ENCODE measurements around the gene ECHDC1.
A peak's percentile ranks its signal among the peaks of the same experiment; 100 is the strongest.
"Not testable (repeated sequence)": the region's sequence is repeated elsewhere in the genome, so short reads cannot be mapped to it uniquely, and the experiment has no call there.

Gene ECHDC1

GRCh38 chr6:127342946-127343808, at the start of gene ECHDC1:
Gene ECHDC1, minus strand, starts transcription at chr6:127343609. Its CDS starts 12,581 bp downstream, at chr6:127331028.
- peak; percentile 33 for DNase-seq (ENCODE audit: low read depth)

GRCh38 chr6:127392301-127392700, 48.9 kb upstream of the ECHDC1 start:
- no peak for DNase-seq (ENCODE audit: low read depth)
- no peak overlapping the region for H3K4me3 ChIP-seq (ENCODE audit: low read depth, low read length)

More at GRCh38 chr6:127342946-127343808, at the start of gene ECHDC1:
- peak within 1 kb of the TSS; percentile 87 for H3K4me3 ChIP-seq (ENCODE audit: low read depth, low read length)

- no peak overlapping the region for H3K4me3 ChIP-seq (ENCODE audit: low read depth, low read length)
- DNase-seq (ENCODE audit: low read depth) = no peak
Observed at GRCh38 chr6:127391094-127391953, 47.9 kb upstream of the ECHDC1 start.

GRCh38 chr6:127389706-127390105, 46.3 kb upstream of the ECHDC1 start:
- no peak overlapping the region for H3K4me3 ChIP-seq (ENCODE audit: low read depth, low read length)
- no peak for DNase-seq (ENCODE audit: low read depth)

GRCh38 chr6:127385668-127386430, 42.4 kb upstream of the ECHDC1 start:
- H3K4me3 ChIP-seq (ENCODE audit: low read depth, low read length) = no peak overlapping the region
- no peak for DNase-seq (ENCODE audit: low read depth)

GRCh38 chr6:127384848-127385247, 41.4 kb upstream of the ECHDC1 start:
- not testable (repeated sequence) for DNase-seq (ENCODE audit: low read depth); H3K4me3 ChIP-seq (ENCODE audit: low read depth, low read length)

GRCh38 chr6:127383988-127384387, 40.6 kb upstream of the ECHDC1 start:
- peak; percentile 83 for DNase-seq (ENCODE audit: low read depth)
- no peak overlapping the region for H3K4me3 ChIP-seq (ENCODE audit: low read depth, low read length)

- DNase-seq (ENCODE audit: low read depth) = no peak
- H3K4me3 ChIP-seq (ENCODE audit: low read depth, low read length) = no peak overlapping the region
Observed at GRCh38 chr6:127382413-127382812, 39.0 kb upstream of the ECHDC1 start.

GRCh38 chr6:127381384-127381783, 38.0 kb upstream of the ECHDC1 start:
- no peak overlapping the region for H3K4me3 ChIP-seq (ENCODE audit: low read depth, low read length)
- no peak for DNase-seq (ENCODE audit: low read depth)

GRCh38 chr6:127376685-127377084, 33.3 kb upstream of the ECHDC1 start:
- peak; percentile 54 for DNase-seq (ENCODE audit: low read depth)
- no peak overlapping the region for H3K4me3 ChIP-seq (ENCODE audit: low read depth, low read length)

- H3K4me3 ChIP-seq (ENCODE audit: low read depth, low read length) = no peak overlapping the region
- no peak for DNase-seq (ENCODE audit: low read depth)
Observed at GRCh38 chr6:127367023-127367375, 23.6 kb upstream of the ECHDC1 start.

GRCh38 chr6:127366282-127367022, 23.0 kb upstream of the ECHDC1 start:
- peak; percentile 88 for DNase-seq (ENCODE audit: low read depth)
- no peak overlapping the region for H3K4me3 ChIP-seq (ENCODE audit: low read depth, low read length)

GRCh38 chr6:127365874-127366273, 22.5 kb upstream of the ECHDC1 start:
- no peak overlapping the region for H3K4me3 ChIP-seq (ENCODE audit: low read depth, low read length)

GRCh38 chr6:127352524-127352923, 9.1 kb upstream of the ECHDC1 start:
- H3K4me3 ChIP-seq (ENCODE audit: low read depth, low read length) = no peak overlapping the region
- no peak for DNase-seq (ENCODE audit: low read depth)

More at GRCh38 chr6:127365874-127366273, 22.5 kb upstream of the ECHDC1 start:
- DNase-seq (ENCODE audit: low read depth) = no peak

- H3K4me3 ChIP-seq (ENCODE audit: low read depth, low read length) = no peak overlapping the region
- no peak for DNase-seq (ENCODE audit: low read depth)
Observed at GRCh38 chr6:127349980-127350379, 6.6 kb upstream of the ECHDC1 start.

- no peak overlapping the region for H3K4me3 ChIP-seq (ENCODE audit: low read depth, low read length)
- no peak for DNase-seq (ENCODE audit: low read depth)
Observed at GRCh38 chr6:127348028-127348661, 4.7 kb upstream of the ECHDC1 start.

- DNase-seq (ENCODE audit: low read depth) = peak; percentile 17
- no peak overlapping the region for H3K4me3 ChIP-seq (ENCODE audit: low read depth, low read length)
Observed at GRCh38 chr6:127347178-127347577, 3.8 kb upstream of the ECHDC1 start.

GRCh38 chr6:127345521-127345920, 2.1 kb upstream of the ECHDC1 start:
- H3K4me3 ChIP-seq (ENCODE audit: low read depth, low read length) = no peak overlapping the region
- no peak for DNase-seq (ENCODE audit: low read depth)
